Muscle layer of colon (tissue), 2 donors: Measurements from ENCODE around the gene HNRNPA1L2.
A peak's percentile ranks its signal among the peaks of the same experiment; 100 is the strongest.
"Not testable (repeated sequence)": the region's sequence is repeated elsewhere in the genome, so short reads cannot be mapped to it uniquely, and the experiment has no call there.

Experiments used
- H3K27ac ChIP-seq: one replicate; pipeline ENCODE4 v1.7.0; 2013; ENCODE audit warnings: low read depth, mild to moderate bottlenecking, low read length, moderate library complexity
- H3K27me3 ChIP-seq, 2 donors: one replicate each; pipeline ENCODE4 v1.7.0; 2013; ENCODE audit warnings: low read length in 2 of 2, mild to moderate bottlenecking in 2 of 2; ENCODE audit not compliant: insufficient read depth in 2 of 2, control insufficient read depth in 1 of 2
- H3K36me3 ChIP-seq: one replicate; pipeline ENCODE4 v1.7.0; 2013; ENCODE audit warnings: mild to moderate bottlenecking, low read length; ENCODE audit not compliant: insufficient read depth
- H3K4me1 ChIP-seq: one replicate; pipeline ENCODE4 v1.7.0; 2013; ENCODE audit warnings: mild to moderate bottlenecking, low read length; ENCODE audit not compliant: insufficient read depth
- H3K4me3 ChIP-seq, 2 donors: one replicate each; pipeline ENCODE4 v1.7.0; 2013; ENCODE audit warnings: low read length in 2 of 2, low read depth in 1 of 2, mild to moderate bottlenecking in 1 of 2, moderate library complexity in 1 of 2
- H3K9ac ChIP-seq: one replicate; pipeline ENCODE4 v1.7.0; 2013; ENCODE audit warnings: low read length
- H3K9me3 ChIP-seq: one replicate; pipeline ENCODE4 v1.7.0; 2013; ENCODE audit warnings: mild to moderate bottlenecking, low read length
- donor health status: abdominal sarcoma.
- donor health status: Adenocarcinoma of cecum.

Gene HNRNPA1L2

DNA sequence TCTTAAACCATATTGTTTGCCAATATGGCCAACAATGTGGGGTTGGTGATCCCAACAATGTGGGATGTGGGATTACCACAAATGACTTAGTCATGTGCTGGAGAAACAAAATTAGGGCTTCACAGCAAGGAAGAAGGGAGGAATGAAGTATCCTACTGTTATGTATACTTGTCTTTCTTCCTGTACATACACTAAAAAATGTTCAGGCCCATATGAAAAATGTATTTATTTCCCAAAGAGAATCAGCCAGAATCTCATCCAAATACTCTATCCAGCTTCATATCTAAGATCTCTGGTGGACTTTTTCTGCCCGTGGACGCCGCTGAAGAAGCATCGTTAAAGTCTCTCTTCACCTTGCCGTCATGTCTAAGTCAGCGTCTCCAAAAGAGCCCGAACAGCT, at the start of gene HNRNPA1L2:
HNRNPA1L2 (plus strand) TSS at position 301 of the 400 bp plus-strand sequence; CDS start at position 363, 62 bp downstream.
- no peaks in the 10 kb centered on the region for H3K4me1 ChIP-seq
- no peak within 1 kb of the TSS for H3K9ac ChIP-seq
- no peaks in the 10 kb centered on the region for H3K27me3 ChIP-seq
- H3K4me3 ChIP-seq = no peak within 1 kb of the TSS
- H3K36me3 ChIP-seq = peaks cover 20% of the 10 kb centered on the region
- H3K9me3 ChIP-seq = no peaks in the 10 kb centered on the region
- H3K27ac ChIP-seq = no peak within 1 kb of the TSS

DNA sequence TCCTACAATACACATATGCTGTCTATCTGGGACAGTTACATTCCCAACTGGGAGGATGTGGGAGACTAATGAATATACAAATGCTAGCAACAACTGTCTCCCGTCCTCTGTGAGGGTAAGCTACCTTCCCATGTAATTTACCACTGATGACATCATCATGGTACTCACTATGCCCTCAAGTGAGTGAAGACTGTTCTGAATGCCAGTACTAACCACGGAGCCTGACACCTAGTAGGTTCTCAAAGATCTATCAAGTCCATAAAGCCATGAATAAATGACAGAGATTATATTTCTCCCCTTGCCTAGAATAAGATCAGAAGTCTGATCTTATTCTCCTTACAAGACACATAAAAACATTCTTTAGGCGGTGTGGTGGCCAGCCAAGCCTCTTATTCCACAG, 49.1 kb upstream of the HNRNPA1L2 start:
- H3K9me3 ChIP-seq, H3K27me3 ChIP-seq, H3K9ac ChIP-seq, H3K36me3 ChIP-seq, H3K4me1 ChIP-seq, H3K27ac ChIP-seq, H3K4me3 ChIP-seq: not testable (repeated sequence)

DNA sequence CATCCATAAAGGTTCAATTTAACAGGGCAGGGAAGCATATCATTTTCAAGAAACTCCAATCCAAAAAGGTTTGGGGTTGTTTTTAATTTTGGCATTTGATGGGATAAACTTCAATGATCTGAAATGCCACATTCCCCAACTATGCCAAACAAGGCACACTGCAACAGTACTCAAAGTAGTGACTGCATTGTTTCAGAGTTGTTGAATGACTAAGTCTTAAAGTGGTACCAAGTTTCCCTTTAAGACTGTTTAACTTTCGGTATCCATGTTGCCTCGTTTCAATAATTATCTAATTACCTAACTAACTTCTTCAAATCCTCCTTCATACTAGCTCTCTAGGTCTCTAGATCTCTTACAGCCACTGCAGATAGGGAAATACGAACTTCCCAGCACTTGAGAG, 48.4 kb upstream of the HNRNPA1L2 start:
- H3K4me3 ChIP-seq, H3K4me1 ChIP-seq, H3K9ac ChIP-seq, H3K36me3 ChIP-seq, H3K27ac ChIP-seq, H3K9me3 ChIP-seq, H3K27me3 ChIP-seq: not testable (repeated sequence)

DNA sequence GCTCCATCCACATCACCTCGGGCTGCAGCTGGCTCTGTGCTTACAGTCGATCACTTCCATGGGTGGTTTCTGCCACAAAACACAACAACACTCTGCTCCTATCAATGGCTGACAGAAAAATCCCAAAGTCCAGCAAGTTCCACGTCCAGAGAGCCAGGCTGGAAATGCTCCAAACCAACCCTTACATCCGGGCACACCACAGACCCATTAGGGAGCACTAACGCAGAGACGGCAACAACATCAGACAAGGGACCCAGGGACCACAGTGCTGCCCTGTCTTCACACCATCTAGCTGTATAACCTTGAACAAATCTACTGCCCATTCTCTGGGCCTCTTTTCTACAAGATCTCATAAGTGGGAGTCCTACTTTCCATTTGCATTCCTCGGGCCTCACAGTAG, 47.9 kb upstream of the HNRNPA1L2 start:
- H3K36me3 ChIP-seq, H3K9ac ChIP-seq, H3K4me3 ChIP-seq, H3K4me1 ChIP-seq, H3K27ac ChIP-seq, H3K27me3 ChIP-seq, H3K9me3 ChIP-seq: not testable (repeated sequence)

DNA sequence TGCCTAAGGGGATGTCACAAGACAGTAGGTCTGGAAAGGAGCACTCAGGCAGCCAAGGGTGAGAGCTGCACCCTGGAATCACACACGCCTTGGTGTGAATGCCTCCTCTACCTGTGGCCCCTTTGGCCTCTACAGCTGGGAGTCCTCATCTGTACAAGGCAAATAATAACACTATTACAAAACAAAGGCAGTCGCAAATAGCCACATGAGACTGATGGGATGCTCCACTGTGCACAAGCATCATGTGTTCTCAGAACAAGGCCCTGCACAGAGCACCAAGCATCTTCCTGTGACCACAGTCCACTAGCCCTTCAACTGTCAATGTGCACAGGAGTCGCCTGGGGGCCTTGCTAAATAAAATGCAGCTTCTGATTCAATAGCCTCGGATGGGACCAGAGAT, 44.6 kb upstream of the HNRNPA1L2 start:
- H3K9ac ChIP-seq = no peak overlapping the region
- H3K4me1 ChIP-seq = peaks cover 8% of the 10 kb centered on the region
- no peaks in the 10 kb centered on the region for H3K27me3 ChIP-seq
- no peak overlapping the region for H3K27ac ChIP-seq
- H3K36me3 ChIP-seq = no peaks in the 10 kb centered on the region
- no peaks in the 10 kb centered on the region for H3K9me3 ChIP-seq
- H3K4me3 ChIP-seq = no peak overlapping the region

DNA sequence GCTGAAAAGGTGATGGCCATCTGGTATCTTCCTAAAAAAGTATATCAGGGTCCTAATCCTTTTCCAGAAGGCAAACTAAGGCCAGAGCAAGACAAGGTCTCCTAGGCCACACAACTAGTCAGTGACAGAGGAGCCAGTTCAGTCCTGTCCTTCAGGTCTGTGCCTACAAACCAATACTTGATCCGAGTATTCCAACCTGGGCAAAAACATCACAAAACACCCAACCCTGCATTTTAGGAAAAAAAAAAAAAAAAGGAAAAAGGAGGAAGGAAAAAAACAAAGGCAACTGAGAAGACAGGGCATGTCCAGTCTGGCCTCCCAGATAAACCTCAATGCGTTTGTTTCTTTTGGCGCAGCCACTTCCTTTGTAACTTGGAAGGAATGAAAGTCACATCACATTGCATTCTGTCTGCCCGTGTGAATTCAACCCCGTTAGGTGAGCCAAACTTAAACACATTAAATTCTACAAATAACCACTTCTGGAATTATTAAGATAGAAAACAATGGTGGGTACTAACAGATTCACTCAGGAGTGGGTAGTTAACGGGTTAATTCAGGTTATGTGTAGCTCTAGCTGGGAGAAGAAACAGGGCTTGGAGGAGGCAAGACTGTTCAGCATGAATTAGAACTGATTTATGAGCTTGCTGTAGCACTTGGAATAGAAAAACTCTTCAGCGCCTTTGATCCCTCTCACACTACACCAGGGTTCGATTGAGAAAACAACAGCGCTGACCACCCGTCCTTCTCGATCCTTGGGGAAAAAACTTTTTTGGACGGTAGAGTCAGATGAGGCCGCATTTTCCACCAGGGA, 43.0 kb upstream of the HNRNPA1L2 start:
- no peaks in the 10 kb centered on the region for H3K9me3 ChIP-seq
- peaks cover 8% of the 10 kb centered on the region for H3K4me1 ChIP-seq
- no peaks in the 10 kb centered on the region for H3K27me3 ChIP-seq
- H3K27ac ChIP-seq = peak overlapping the region; percentile 83
- H3K9ac ChIP-seq = peak overlapping the region; percentile 2
- H3K4me3 ChIP-seq = peak overlapping the region; percentile 49 to 72
- no peaks in the 10 kb centered on the region for H3K36me3 ChIP-seq

DNA sequence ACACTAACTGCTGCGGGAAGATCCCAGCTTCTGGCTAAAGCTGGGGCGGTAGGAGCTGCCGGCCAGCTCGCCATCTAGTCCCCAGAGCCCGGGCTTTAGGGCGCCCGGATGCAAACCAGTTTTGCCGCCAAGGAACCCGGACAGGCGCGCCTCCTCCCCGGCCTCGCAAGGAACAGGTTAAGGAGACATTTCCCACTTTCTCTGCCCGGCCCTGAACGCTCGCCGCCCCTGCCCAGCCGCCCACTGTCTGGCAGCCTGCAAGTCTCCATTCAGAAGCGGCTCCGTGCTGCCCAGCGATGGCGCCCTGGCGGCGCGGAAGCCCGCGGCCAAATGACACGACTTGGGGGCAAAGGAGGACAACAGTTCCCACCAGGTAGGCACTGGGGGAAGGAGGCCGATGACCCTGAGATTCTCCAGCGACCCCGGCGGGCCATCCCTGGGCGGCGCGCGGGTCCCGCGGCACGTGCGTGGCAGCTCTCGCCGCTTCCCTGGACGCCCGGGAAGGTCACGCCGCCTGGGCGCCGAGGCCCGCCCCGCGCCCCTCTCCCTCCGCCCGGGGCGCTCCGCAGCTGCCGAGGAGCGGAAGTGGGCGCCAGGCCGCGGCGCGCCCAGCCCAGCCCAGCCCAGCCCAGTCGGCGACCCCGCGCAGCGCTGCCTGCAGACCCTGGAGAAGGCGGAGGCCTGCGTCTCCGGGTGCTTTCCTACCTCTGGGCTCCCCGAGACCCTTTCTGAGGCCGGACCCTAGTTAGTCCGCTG, 42.2 kb upstream of the HNRNPA1L2 start:
- H3K9ac ChIP-seq = peak overlapping the region; percentile 2
- peak overlapping the region; percentile 49 to 72 for H3K4me3 ChIP-seq
- peak overlapping the region; percentile 83 for H3K27ac ChIP-seq
- no peaks in the 10 kb centered on the region for H3K9me3 ChIP-seq
- no peaks in the 10 kb centered on the region for H3K36me3 ChIP-seq
- peaks cover 8% of the 10 kb centered on the region for H3K4me1 ChIP-seq
- H3K27me3 ChIP-seq = no peaks in the 10 kb centered on the region

DNA sequence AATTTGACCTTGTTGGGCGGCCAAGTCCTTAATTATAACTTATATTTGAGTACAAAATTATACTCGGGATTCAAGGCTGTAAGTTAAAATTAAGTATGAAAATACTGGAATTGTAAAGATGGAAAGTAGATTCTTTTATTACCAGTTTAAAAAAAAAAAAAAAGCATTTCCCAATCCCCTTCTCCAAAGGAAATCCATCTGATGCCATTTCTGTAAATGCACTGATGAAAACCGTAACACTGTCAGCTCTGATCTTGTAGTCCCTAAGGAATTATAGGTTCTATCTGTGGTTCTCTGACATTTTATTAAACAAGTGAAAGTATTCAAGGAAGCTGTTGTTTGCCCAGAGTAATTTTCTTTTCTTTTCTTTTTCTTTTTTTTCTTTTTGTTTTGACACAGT, 41.6 kb upstream of the HNRNPA1L2 start:
- no peaks in the 10 kb centered on the region for H3K27me3 ChIP-seq
- no peak overlapping the region for H3K27ac ChIP-seq
- no peak overlapping the region for H3K9ac ChIP-seq
- no peaks in the 10 kb centered on the region for H3K9me3 ChIP-seq
- peak overlapping the region; percentile 49 to 72 for H3K4me3 ChIP-seq
- H3K4me1 ChIP-seq = peaks cover 8% of the 10 kb centered on the region
- no peaks in the 10 kb centered on the region for H3K36me3 ChIP-seq

DNA sequence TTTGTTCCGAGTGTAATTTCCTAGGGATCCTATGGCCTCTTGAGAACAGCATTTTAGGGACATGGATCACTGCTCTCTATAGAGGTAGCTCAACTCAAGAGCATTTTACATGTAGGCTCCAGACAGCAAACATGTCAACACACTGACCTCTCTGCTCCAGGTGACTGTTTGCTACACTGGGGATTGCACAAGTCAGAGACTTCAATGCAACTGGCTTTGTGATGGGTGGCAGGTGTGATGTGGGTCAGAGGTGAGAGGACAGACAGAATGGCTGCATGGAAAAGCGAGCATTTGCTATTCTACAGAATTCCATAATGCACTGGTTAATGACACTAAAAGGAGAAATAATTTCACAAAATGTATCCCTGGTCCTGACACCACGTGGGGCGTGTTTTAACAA, 38.9 kb upstream of the HNRNPA1L2 start:
- H3K9me3 ChIP-seq, H3K36me3 ChIP-seq, H3K27ac ChIP-seq, H3K9ac ChIP-seq, H3K4me1 ChIP-seq, H3K27me3 ChIP-seq, H3K4me3 ChIP-seq: not testable (repeated sequence)

DNA sequence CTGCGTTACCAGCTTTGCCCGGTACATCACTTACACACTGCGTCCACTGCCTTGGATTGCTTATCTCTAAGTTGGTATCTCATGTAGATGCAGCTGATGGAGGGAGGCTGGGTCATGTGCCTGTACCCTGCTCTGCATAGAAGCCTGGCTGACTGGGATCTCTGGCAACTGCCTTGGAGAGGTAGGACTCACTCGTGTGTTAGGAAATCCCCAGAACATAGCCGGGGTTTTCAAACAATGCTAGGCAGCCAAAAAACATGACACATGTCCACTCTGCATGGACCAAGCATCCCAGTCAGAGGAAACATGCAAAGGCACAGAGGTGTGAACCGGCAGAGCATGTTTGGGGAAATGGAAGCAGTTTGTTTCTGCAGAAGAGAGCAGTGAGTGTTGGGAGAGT, 36.1 kb upstream of the HNRNPA1L2 start:
- not testable (repeated sequence) for H3K9ac ChIP-seq, H3K4me1 ChIP-seq, H3K9me3 ChIP-seq, H3K36me3 ChIP-seq, H3K27me3 ChIP-seq, H3K27ac ChIP-seq, H3K4me3 ChIP-seq

DNA sequence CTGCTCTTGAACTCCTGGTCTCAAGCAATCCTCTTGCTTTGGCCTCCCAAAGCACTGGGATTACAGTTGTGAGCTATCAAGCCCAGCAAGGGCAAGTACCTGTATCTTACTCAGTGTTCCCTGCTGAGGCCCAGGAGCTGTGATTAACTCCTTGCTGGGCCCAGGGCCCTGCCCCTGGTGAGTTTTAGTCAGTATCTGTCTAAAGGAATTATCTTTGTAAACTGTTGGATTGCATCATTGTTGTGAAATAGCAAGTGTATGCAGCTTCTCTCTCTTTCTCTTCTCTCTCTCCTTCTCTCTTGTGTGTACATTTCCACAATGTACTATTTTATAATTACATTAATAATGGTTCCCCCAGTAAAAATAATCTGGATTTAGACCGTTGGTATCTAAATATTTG, 35.4 kb upstream of the HNRNPA1L2 start:
- not testable (repeated sequence) for H3K4me1 ChIP-seq, H3K4me3 ChIP-seq, H3K36me3 ChIP-seq, H3K9me3 ChIP-seq, H3K27me3 ChIP-seq, H3K27ac ChIP-seq, H3K9ac ChIP-seq

DNA sequence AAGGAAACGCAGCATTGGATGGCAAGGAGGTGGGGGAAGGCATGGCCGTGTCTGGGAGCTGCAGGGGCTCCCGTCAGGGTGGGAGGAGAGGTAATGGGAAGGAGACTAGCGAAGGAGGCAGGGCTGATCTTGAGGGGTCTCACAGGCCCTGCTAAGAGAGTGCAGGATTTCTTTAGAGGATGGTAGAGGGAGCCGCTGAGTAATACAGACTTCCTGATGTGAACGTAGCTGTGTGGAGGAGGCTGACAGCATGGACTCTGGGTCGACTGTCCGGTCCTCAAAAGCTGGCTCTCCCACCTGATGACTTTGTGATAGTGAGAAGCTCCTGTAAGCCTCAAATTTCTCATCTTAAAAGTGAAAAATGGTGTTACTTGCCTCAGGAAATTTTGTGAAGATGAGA, 34.0 kb upstream of the HNRNPA1L2 start:
- H3K4me1 ChIP-seq, H3K36me3 ChIP-seq, H3K4me3 ChIP-seq, H3K27me3 ChIP-seq, H3K9me3 ChIP-seq, H3K9ac ChIP-seq, H3K27ac ChIP-seq: not testable (repeated sequence)
